HG03039 (cell line): ENCODE measurements around the gene LMBRD2.

Experiments used
- ATAC-seq: cut with Tn5 transposase; IDR thresholded peaks from one replicate; pipeline ENCODE4 v1.9.1; 2021; ENCODE audit warnings: mild to moderate bottlenecking, moderate library complexity; ENCODE audit not compliant: unreplicated experiment

LMBRD2 gene

GRCh38 chr5:36054647-36055046 is 97.0 kb downstream of the LMBRD2 start:
- ATAC-seq = no peak

- ATAC-seq = no peak
These were observed 99.1 kb downstream of the LMBRD2 start for GRCh38 chr5:36052538-36052937.

- no peak for ATAC-seq
These were observed 101.7 kb downstream of the LMBRD2 start for GRCh38 chr5:36049949-36050348.
